ENCODE results near the gene THAP11.
"Not testable (repeated sequence)": the region's sequence is repeated elsewhere in the genome, so short reads cannot be mapped to it uniquely, and the experiment has no call there.

Gene THAP11

GRCh38 chr16:67837190-67837589 lies 4.9 kb upstream of the THAP11 start:
- not testable (repeated sequence) for DNase-seq

DNA sequence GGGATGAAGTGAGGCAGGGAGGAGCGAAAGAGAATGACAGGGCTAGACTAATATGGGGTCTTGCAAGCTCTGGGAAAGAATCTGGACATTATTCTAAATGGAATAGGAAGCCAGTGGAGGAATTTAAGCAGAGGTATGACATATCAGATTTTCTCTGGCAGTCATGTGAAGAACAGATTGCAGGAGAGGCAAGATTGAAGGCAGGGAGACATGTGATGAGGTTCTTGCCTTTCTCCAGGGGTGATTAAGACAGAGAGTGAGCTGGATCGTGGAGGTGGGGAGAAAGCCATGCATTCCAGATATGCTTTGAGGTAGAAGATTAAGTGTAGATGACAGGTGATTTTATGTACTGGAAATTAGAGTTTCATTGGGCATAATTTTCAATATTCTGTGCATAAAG lies 4.3 kb upstream of the THAP11 start:
- no peak for DNase-seq

DNA sequence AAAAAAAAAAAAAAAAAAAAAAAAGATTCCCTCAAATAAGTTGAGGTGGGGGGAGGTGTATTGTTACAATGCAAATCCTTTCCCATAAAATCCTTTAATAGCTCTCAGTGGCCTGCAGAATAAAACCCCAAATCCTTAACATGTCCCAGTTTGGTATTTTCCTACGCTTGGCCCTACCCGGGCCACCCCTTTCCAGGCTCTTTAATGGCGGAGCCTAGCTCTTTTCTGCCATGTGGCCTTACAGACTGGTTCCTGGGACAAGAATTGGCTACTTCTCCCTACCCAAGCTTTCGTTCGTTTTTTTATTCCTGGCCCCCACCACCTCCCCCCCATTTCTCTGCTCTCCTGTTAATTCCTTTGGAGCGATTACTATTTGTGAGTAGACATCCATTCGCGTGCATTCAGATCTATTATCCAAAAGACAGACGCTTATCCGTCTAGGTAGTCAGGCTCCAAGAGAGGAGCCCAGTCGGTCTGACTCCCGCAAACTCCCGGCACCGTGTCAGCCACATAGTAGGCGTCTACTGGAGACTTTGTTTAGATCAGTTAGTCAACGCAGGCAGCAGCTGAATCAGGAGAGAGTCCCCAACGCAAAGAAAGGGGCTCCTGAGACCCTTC lies 813 bp upstream of the THAP11 start:
- DNase-seq: no peak

DNA sequence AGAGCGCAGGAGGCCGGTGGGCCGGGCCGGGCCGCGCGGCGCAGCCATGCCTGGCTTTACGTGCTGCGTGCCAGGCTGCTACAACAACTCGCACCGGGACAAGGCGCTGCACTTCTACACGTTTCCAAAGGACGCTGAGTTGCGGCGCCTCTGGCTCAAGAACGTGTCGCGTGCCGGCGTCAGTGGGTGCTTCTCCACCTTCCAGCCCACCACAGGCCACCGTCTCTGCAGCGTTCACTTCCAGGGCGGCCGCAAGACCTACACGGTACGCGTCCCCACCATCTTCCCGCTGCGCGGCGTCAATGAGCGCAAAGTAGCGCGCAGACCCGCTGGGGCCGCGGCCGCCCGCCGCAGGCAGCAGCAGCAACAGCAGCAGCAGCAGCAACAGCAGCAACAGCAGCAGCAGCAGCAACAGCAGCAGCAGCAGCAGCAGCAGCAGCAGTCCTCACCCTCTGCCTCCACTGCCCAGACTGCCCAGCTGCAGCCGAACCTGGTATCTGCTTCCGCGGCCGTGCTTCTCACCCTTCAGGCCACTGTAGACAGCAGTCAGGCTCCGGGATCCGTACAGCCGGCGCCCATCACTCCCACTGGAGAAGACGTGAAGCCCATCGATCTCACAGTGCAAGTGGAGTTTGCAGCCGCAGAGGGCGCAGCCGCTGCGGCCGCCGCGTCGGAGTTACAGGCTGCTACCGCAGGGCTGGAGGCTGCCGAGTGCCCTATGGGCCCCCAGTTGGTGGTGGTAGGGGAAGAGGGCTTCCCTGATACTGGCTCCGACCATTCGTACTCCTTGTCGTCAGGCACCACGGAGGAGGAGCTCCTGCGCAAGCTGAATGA lies 606 bp downstream of the THAP11 start:
- peak; percentile 72 to 77 for DNase-seq

DNA sequence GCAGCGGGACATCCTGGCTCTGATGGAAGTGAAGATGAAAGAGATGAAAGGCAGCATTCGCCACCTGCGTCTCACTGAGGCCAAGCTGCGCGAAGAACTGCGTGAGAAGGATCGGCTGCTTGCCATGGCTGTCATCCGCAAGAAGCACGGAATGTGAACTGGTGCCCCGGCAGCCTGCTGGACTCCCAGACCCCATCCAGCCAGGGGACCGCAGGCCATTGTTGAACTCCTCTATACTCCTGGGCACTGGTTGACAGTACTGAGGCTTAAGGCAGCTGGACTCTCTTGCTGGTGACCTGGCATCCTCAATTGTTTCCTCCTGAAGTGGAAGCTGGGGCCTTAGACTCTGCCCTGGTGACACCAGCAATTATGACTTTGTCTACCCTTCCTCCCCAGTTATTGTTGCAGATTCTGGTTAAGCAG lies 1.2 kb downstream of the THAP11 start:
- DNase-seq: no peak

DNA sequence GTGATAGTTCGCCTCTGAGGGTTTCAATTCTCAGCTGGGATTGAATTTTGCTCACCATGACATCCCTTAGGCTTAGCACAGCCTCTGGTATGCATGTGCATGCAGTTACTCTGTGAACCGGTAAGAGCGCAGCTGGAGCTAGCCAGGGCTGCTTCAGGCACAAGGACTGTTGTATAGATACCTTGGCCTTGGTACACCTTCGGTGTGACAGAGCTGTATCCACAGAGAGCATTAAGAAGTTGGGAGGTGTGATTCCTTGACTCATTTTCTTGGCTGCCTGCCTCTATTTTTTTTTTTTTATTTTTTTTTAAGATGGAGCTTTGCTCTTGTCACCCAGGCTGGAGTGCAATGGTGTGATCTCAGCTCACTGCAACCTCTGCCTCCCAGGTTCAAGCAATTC lies 2.4 kb downstream of the THAP11 start:
- peak in 1 of 2 experiments; percentile 23 for DNase-seq

DNA sequence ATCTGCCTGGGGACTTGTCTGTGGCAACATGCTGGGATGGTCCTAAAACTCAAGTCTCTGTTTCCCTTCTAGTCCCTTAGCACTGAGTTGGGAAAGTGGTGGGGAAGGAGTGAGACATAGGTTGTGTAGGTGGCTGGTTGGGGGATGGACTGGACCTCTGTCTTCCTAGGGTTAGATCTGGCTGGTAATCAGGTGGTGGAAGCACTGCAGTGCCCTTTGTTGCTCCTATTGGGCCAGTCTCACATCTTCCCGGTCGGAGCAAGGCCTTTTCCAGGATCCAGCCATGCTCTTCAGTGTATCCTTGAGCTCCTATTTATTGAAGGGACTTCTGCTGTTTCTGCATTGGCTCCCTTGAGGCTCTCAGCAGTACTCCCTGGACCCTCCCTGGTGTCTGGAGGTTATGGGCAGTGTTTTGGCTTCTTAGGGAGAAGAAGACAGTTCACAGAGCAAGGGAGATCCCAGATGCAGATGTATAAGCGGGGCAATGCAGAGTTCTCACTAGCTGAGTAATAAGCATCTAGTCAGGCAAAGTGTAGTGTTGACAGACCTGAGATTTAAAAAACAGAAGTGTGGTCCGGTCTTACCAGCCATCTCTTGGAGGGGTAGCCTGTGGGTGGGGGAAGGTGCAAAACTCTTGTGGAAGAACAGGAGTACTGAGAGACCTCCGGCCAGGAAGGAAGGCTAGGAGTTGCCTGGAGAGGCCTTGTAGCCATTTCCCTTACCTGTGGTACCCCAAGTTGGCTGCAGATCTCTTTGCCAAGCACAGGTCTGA lies 3.4 kb downstream of the THAP11 start:
- peak in 1 of 2 experiments; percentile 32 for DNase-seq

GRCh38 chr16:67846063-67846319 lies 3.9 kb downstream of the THAP11 start:
- DNase-seq: no peak

GRCh38 chr16:67846320-67847063 lies 4.4 kb downstream of the THAP11 start, which contains the start of gene NUTF2:
Gene NUTF2 (plus strand): TSS chr16:67846933. CDS start chr16:67865131, 18,198 bp downstream.
- DNase-seq: peak; percentile 98

DNA sequence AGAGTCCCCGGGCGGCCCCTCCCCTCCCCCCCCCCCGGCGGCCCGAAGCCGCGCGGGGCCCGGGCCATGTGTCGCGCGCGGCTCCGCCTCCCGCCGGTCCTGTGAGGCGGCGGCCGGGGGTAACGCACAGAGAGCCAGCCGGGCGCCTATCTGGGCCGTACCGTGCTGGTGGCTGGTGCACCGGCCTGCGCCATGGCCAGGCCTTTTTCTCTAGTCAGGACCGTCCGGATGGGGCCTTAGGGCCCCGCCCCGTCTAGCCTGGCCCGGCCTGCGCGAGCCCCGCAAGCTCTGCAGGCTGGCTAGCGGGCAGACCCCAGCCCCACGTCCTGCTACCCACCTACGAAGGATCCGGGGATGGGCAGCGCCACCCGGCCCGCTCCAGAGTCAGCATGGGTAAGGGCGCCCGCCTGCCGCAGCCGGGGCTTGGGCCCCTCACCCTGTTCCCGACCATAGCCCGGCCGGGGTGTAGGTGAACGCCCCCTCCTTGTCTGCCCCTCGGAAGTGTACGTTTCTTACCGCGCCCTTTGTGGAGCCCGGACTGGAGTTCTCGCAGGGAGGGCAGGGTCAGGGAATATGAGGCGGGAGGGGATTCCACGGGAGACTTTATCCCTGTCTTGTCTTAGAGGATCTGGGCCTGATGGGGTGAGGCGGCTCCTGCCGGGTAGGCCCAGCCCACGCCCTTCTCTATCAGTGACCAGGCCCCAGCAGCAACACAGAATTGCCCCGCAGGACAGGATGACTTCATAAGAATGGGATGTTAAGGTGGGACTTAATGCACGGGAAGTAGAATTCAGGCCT lies 5.1 kb downstream of the THAP11 start, which contains the start of gene CENPT:
TSS of gene CENPT (minus strand) at position 630 of the 798 bp plus-strand sequence. CDS start 13,834 bp downstream, outside the sequence.
- DNase-seq: peak in 1 of 2 experiments; percentile 48

GRCh38 chr16:67848118-67848517 lies 6.0 kb downstream of the THAP11 start:
- no peak for DNase-seq

- DNase-seq: no peak
These were observed 11.6 kb downstream of the THAP11 start for GRCh38 chr16:67853670-67854069.

- no peak for DNase-seq
These were observed 13.7 kb downstream of the THAP11 start for GRCh38 chr16:67855789-67856188.

DNA sequence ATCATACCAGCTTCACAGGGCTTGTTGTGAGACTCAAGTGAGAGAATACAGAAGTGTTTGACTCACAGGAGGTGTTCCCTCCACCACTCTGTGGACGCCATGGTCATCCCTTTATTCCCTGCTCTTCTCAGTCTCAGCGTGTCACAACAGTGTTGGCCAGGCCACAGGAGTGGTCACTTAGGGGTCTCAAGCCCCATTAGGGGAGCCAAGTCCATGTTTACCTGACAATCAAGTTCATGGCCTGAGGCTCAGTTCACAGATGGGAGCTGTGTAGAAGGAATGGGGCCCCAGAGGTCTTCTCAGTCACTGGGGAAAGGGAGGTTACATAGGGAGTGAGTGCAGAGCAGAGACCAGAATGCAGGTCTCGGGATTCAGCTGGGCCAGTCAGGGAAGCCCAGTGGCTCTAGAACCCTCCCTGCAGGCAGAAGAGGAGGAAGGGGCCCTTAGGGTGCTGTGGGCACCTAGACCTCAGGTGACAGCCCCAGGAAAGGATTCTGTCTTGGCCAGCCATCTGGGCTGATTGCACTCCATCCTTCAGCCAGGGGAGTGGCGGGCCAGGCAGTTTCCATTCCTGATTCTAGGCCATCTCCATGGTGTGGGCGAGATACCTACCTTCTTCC lies 14.9 kb downstream of the THAP11 start:
- DNase-seq: no peak

DNA sequence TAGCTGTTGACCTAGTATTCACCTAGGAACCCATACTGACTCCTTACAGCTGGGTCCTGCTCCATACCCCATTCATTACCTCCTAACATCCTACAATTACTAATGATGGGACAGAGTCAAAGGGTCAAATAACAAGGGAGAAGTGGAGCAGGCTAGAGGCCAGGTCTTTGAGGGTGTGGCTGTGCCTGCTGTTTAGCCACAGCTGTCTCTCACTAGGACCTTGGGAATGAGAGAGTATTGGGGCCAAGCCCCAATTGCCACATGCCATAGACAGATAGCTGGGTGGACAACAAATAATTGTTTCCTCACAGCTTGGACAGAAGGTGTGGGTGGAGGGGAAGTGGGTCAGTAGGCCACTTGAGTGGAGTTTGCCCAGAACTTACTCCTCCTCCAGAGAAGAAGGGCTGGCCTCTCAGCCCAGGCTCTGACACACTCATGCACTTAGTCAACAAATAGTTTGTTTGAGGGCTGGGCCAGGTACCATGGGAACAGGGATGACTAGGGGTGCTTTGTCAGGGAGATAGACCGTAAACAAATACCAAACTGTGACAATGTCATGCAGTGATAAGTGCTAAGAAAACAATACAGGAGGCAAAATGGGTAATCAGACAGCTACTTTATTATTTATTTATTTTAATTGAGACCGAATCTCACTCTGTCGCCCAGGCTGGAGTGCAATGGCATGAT lies 15.6 kb downstream of the THAP11 start:
- DNase-seq: peak; percentile 36 to 42

- DNase-seq: no peak
These were observed 16.4 kb downstream of the THAP11 start for GRCh38 chr16:67858500-67858899.

DNA sequence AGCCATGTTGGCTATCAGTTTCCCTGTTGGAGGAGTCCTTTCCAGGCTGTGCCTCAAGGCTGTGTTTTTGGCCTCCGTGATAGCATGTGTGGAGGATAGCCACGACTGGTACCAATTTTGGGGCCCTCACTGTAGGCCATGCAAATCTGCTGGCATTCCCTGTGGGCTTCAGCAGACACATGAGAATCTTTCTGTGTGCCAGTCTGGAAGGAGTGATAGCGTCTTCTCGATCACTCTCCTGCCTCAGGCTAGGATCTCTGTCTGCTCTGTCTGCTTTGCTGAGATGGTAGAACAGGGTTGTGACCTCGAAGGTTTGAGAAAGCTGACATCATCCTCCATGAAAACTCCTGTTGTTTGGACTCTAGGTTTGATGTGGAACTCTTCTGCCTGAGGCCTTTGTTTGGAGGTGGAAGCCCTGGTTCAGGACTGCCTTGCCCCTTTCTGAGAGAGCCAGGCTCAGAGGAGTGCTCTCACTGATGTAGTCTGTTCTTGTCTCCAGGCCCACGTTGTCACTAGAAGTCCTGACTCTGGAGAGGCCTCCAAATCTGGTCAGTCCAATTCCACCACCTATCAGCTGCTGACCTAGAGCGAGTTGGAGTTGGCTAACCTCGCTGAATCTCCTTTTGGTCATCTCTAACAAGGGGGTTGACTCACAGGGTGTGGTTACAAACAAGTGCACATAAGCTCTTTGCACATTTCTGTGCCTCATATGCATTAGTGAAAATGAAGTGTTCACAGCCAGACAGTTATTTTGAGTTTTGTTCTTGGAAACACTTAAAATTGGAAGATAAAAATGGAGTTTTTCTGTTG lies 18.7 kb downstream of the THAP11 start:
- no peak for DNase-seq

GRCh38 chr16:67861877-67862276 lies 19.8 kb downstream of the THAP11 start:
- no peak for DNase-seq

DNA sequence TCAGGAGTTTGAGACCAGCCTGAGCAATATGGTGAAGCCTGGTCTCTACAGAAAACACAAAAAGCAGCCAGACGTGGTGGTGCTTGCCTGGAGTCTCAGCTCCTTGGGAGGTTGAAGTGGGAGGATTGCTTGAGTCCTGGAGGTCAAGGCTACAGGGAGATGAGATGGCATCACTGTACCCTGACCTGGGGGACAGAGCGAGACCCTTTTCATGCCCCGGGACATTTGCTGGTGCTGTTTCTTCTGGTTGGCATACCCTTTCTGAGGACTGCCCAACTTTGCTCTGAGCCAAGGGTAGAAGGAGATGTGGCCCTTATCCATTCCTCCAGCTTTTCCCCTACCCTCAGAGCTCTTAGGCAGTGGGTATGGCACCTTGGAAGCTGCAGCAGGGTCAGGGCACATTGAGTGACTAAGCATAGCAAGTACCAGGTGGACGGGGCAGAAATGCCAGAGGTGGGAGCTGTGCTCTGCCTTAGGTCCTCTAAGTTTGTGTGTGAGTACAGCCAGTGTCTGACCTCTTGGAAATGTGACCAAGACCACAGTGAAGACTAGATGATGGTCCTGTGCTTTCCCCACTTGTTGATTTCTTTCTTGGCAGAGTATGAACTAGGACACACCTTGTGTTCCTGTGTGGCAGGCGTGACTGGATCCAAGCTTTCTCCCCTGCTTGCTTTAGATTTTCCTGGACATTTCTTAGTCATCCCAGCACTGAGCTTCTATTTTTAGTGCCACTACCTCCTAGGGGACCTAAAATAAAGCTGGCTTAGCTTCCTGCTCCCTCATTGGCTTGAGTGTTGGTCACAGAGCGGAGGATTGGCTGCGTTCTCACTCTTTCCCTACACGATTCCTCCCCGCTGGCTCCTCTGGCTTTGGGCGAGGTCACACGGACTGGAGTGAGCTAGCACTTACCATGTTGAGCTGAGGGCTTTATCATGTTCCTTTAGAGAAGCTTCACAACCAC lies 20.8 kb downstream of the THAP11 start:
- no peak for DNase-seq

Data from activated T-cell treated with anti-CD3 and anti-CD28 coated beads, Interleukin-2, amount 50 U/mL, for 48 hours (primary cell).